ENCODE data around the gene BRCA1.
"Not testable (repeated sequence)": the region's sequence is repeated elsewhere in the genome, so short reads cannot be mapped to it uniquely, and the experiment has no call there.

The BRCA1 gene

GRCh38 chr17:43006639-43007551, 118.3 kb downstream of the BRCA1 start, which contains the start of gene IFI35:
Gene IFI35, plus strand, starts transcription at chr17:43006784. Its CDS starts 164 bp downstream, at chr17:43006948.
- TF ChIP-seq CTCF (IDR thresholded peaks at IDR 0.05; ENCODE audit: low read length, missing control alignments), result peak; percentile 23
- peak; percentile 84 for DNase-seq (ENCODE audit: low read depth)
- H3K4me3 ChIP-seq (replicated peaks; ENCODE audit: low read depth, low read length), result peak within 1 kb of the TSS; percentile 92

DNA sequence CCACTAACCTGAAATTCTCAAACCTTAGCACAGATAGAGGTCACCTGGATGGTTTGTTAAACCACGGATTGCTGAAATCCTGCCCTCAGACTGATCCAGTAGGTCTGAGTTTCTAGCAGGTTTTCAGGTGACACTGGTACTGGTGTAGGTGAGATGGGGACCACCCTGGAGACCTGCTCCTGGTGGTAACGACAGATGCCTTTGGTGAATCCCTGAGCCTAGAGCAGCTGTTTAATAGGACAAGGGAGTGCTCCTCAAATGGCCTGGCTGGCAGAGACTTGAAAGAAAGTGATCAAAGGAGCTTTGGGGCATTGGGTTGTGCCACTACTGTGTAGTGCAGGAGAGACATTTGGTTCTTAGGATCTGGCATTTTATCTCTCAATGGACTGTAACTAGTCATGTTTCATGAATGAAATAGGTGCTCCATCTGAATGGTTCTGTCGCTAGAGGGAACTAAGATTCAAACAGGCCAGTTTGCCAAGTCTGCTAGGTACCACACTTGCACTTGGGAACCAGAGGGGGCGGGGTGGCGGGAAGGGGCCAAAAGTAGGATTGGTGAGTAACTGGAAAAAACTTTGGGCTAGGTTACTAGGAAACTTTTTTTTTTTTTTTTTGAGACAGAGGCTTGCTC, 121.5 kb downstream of the BRCA1 start:
- TF ChIP-seq CTCF (IDR thresholded peaks at IDR 0.05; ENCODE audit: low read length, missing control alignments), result no peak
- no peak overlapping the region for H3K4me3 ChIP-seq (replicated peaks; ENCODE audit: low read depth, low read length)
- no peak for DNase-seq (ENCODE audit: low read depth)

DNA sequence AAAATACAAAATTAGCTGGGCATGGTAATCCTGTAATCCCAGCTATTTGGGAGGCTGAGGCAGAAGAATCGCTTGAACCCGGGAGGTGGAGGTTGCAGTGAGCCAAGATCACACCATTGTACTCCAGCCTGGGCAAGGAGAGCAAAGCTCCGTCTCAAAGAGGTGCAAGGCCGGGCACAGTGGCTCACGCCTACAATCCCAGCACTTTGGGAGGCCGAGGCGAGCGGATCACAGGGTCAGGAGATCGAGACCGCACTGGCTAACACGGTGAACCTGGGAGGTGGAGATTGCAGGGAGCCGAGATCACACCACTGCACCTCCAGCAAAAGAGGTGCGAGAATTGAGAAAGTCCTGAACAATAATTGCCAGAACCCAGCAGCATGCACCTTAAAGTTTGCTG, 124.3 kb downstream of the BRCA1 start:
- DNase-seq (ENCODE audit: low read depth); H3K4me3 ChIP-seq (replicated peaks; ENCODE audit: low read depth, low read length): not testable (repeated sequence)

DNA sequence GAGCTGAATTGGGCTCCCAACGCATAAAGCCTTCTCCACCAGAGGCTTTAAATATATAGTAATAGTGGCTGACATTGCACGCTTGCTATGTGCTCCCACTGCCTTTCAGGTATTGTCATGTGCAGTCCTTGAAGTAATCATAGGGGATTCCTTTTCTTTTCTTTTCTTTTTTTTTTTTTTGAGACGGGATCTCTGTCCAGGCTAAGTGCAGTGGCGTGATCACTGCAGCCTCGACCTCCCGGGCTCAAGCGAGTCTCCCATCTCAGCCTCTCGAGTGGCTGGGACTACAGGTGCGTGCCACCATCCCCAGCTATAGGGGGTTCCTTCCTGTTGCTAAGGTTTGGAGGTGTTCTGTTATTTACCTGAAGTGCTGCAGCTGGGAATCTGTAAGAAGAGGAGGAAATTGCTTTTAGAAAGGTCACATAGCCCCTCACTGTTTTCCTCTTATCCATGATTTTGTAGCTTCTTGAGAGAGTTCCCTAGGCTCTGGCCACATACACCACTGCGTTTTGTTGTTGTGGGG, 126.1 kb downstream of the BRCA1 start:
- H3K4me3 ChIP-seq (replicated peaks; ENCODE audit: low read depth, low read length), result peak overlapping the region; percentile 95
- TF ChIP-seq CTCF (IDR thresholded peaks at IDR 0.05; ENCODE audit: low read length, missing control alignments), result no peak
- DNase-seq (ENCODE audit: low read depth), result no peak

GRCh38 chr17:42997984-42998938, 126.9 kb downstream of the BRCA1 start, which contains the start of gene RPL27:
Gene RPL27, plus strand, starts transcription at chr17:42998419. Its CDS starts 332 bp downstream, at chr17:42998751.
- DNase-seq (ENCODE audit: low read depth), result peak; percentile 100
- TF ChIP-seq CTCF (IDR thresholded peaks at IDR 0.05; ENCODE audit: low read length, missing control alignments), result peak; percentile 80
- H3K4me3 ChIP-seq (replicated peaks; ENCODE audit: low read depth, low read length), result peak within 1 kb of the TSS; percentile 95

- peak overlapping the region; percentile 43 for H3K4me3 ChIP-seq (replicated peaks; ENCODE audit: low read depth, low read length)
- TF ChIP-seq CTCF (IDR thresholded peaks at IDR 0.05; ENCODE audit: low read length, missing control alignments), result no peak
- no peak for DNase-seq (ENCODE audit: low read depth)
Measured at GRCh38 chr17:42997390-42997983, 127.7 kb downstream of the BRCA1 start.
